WTC11 (cell line): ENCODE results near the gene GAS6. TPM values are rescaled to one million over a fixed set of nuclear protein-coding genes. Genes with fewer than 3 reads are reported as not detected.

Experiments used
- ATAC-seq: fragments of 200-7000 bp; cut with Tn5 transposase; 2 replicates; pipeline ENCODE4 v1.10.0; 2021; ENCODE audit warnings: mild to moderate bottlenecking, moderate library complexity
- CTCF ChIA-PET: fragments of 300-600 bp; sonication (Branson Sonifier 250); formaldehyde crosslinking; loops from one replicate; lab custom pipeline; 2021; ENCODE audit warnings: antibody characterized with exemption; lab: Charles Lee
- POLR2A ChIA-PET: fragments of 350-600 bp; sonication (Branson Sonifier 250); formaldehyde crosslinking; loops from one replicate; lab custom pipeline; 2021; ENCODE audit warnings: antibody characterized with exemption; lab: Charles Lee
- DNase-seq: peaks from one replicate; pipeline ENCODE4 v3.0.0; 2021; ENCODE audit warnings: low spot score
- H3K27ac Mint-ChIP-seq: 2 replicates; pipeline ENCODE4 v1.8.0; 2021; ENCODE audit warnings: mixed read lengths
- H3K27me3 Mint-ChIP-seq: 2 replicates; pipeline ENCODE4 v1.8.0; 2021; ENCODE audit warnings: low read depth, mild to moderate bottlenecking, moderate library complexity, mixed read lengths
- H3K36me3 Mint-ChIP-seq: 2 replicates; pipeline ENCODE4 v1.8.0; 2021; ENCODE audit warnings: mixed read lengths
- H3K4me1 Mint-ChIP-seq: 2 replicates; pipeline ENCODE4 v1.8.0; 2022; ENCODE audit warnings: mixed read lengths
- H3K4me3 Mint-ChIP-seq: 2 replicates; pipeline ENCODE4 v1.8.0; 2021; ENCODE audit warnings: mild to moderate bottlenecking, moderate library complexity, mixed read lengths
- H3K9me3 Mint-ChIP-seq: 2 replicates; pipeline ENCODE4 v1.8.0; 2021; ENCODE audit warnings: mixed read lengths
- ARID4B ChIP-seq: sonication (generic); formaldehyde crosslinking; IDR thresholded peaks from 2 replicates; pipeline ENCODE4 v1.8.0; 2023; ENCODE audit warnings: missing genetic modification reagents, mild to moderate bottlenecking, borderline replicate concordance
- ERG ChIP-seq: fragments of 250-450 bp; sonication (Bioruptor Pico); IDR thresholded peaks from 2 replicates; pipeline ENCODE4 v1.8.0; 2021; ENCODE audit warnings: mild to moderate bottlenecking
- FOXJ3 ChIP-seq: sonication (generic); formaldehyde crosslinking; IDR thresholded peaks from 2 replicates; pipeline ENCODE4 v1.9.0; 2021; ENCODE audit warnings: missing genetic modification reagents, mild to moderate bottlenecking, borderline replicate concordance
- HMGA2 ChIP-seq: fragments of 250-450 bp; sonication (Bioruptor Pico); IDR thresholded peaks from 2 replicates; pipeline ENCODE4 v1.4.0; 2021; ENCODE audit warnings: mild to moderate bottlenecking, moderate library complexity
- MLX ChIP-seq: sonication (generic); formaldehyde crosslinking; IDR thresholded peaks from 2 replicates; pipeline ENCODE4 v1.8.1; 2023; ENCODE audit warnings: mild to moderate bottlenecking, missing genetic modification reagents, moderate library complexity
- NFATC4 ChIP-seq: fragments of 250-450 bp; sonication (Bioruptor Pico); IDR thresholded peaks from 2 replicates; pipeline ENCODE4 v1.9.0; 2021; ENCODE audit warnings: mild to moderate bottlenecking
- NFYB ChIP-seq: sonication (generic); formaldehyde crosslinking; conservative IDR thresholded peaks from 2 replicates; pipeline ENCODE4 v1.8.0; 2022; ENCODE audit warnings: low read depth, missing genetic modification reagents
- NR3C1 ChIP-seq: sonication (generic); formaldehyde crosslinking; conservative IDR thresholded peaks from 2 replicates; pipeline ENCODE4 v1.8.1; 2023; ENCODE audit warnings: low read depth, mild to moderate bottlenecking, missing genetic modification reagents
- RELA ChIP-seq: sonication (generic); formaldehyde crosslinking; IDR thresholded peaks from 2 replicates; pipeline ENCODE4 v1.8.1; 2022; ENCODE audit warnings: missing genetic modification reagents, mild to moderate bottlenecking, borderline replicate concordance
- SMAD3 ChIP-seq: sonication (generic); formaldehyde crosslinking; IDR thresholded peaks from 2 replicates; pipeline ENCODE4 v1.8.0; 2022; ENCODE audit warnings: missing genetic modification reagents, mild to moderate bottlenecking, borderline replicate concordance
- SMAD4 ChIP-seq: sonication (generic); formaldehyde crosslinking; IDR thresholded peaks from 2 replicates; pipeline ENCODE4 v1.8.0; 2022; ENCODE audit warnings: mild to moderate bottlenecking, missing genetic modification reagents
- SOX15 ChIP-seq: fragments of 250-450 bp; sonication (Bioruptor Pico); IDR thresholded peaks from 2 replicates; pipeline ENCODE4 v1.9.0; 2021; ENCODE audit warnings: mild to moderate bottlenecking
- ZBTB43 ChIP-seq: sonication (generic); formaldehyde crosslinking; IDR thresholded peaks from 2 replicates; pipeline ENCODE4 v1.8.1; 2023; ENCODE audit warnings: mild to moderate bottlenecking, missing genetic modification reagents
- ZMAT4 ChIP-seq: fragments of 250-450 bp; sonication (Bioruptor Pico); IDR thresholded peaks from 2 replicates; pipeline ENCODE4 v1.9.0; 2021; ENCODE audit warnings: mild to moderate bottlenecking
- ZNF532 ChIP-seq: fragments of 250-450 bp; sonication (Bioruptor Pico); IDR thresholded peaks from 2 replicates; pipeline ENCODE4 v1.9.0; 2021; ENCODE audit warnings: mild to moderate bottlenecking, borderline replicate concordance
- ZSCAN18 ChIP-seq: fragments of 250-450 bp; sonication (Bioruptor Pico); IDR thresholded peaks from 2 replicates; pipeline ENCODE4 v2.1.2; 2022; ENCODE audit warnings: mild to moderate bottlenecking, moderate library complexity
- total RNA-seq: library from RNA; stranded (reverse); gene quantifications from 3 replicates; pipeline ENCODE4 v1.2.3, GENCODE V29; 2021

GAS6 gene
- total RNA-seq, 1 experiment from 2014 or later = 29.4 TPM

GRCh38 chr13:113883921-113884804 lies 20.3 kb upstream of the GAS6 start:
- TF ChIP-seq MLX (CRISPR knock-in tag) = no peak
- ATAC-seq (no peak), DNase-seq (no peak)
- H3K4me3 Mint-ChIP-seq = no peak overlapping the region
- H3K27me3 Mint-ChIP-seq = no peaks in the 10 kb centered on the region
- no peaks in the 10 kb centered on the region for H3K9me3 Mint-ChIP-seq
- no peaks in the 10 kb centered on the region for H3K36me3 Mint-ChIP-seq
- H3K4me1 Mint-ChIP-seq = peaks cover 9% of the 10 kb centered on the region; the same call in 1 of the 2 replicates
- POLR2A ChIA-PET = no interaction called here
- no peak overlapping the region for H3K27ac Mint-ChIP-seq
- CTCF ChIA-PET = no interaction called here

GRCh38 chr13:113883314-113883811 lies 19.5 kb upstream of the GAS6 start:
- DNase-seq = no peak
- TF ChIP-seq HMGA2 (CRISPR knock-in tag) (no peak), ZSCAN18 (CRISPR knock-in tag) (no peak), ERG (CRISPR knock-in tag) (no peak), NFYB (CRISPR knock-in tag) (no peak), SOX15 (CRISPR knock-in tag) (no peak)
- Mint-ChIP-seq H3K4me3 (no peak overlapping the region), H3K36me3 (no peaks in the 10 kb centered on the region), H3K9me3 (no peaks in the 10 kb centered on the region), H3K4me1 (peaks cover 6% of the 10 kb centered on the region; the same call in 1 of the 2 replicates), H3K27me3 (no peaks in the 10 kb centered on the region), H3K27ac (no peak overlapping the region)
- CTCF ChIA-PET = no interaction called here
- POLR2A ChIA-PET = no interaction called here
- no peak for ATAC-seq

- H3K27me3 Mint-ChIP-seq = no peaks in the 10 kb centered on the region
- ATAC-seq = no peak
- no peak overlapping the region for H3K27ac Mint-ChIP-seq
- ChIA-PET POLR2A (no interaction called here), CTCF (no interaction called here)
- no peak overlapping the region for H3K4me3 Mint-ChIP-seq
- no peaks in the 10 kb centered on the region for H3K9me3 Mint-ChIP-seq
- H3K4me1 Mint-ChIP-seq = 0 out of 2 replicates have a peak, but pooled peaks cover under 1% of the 10 kb centered on the region
- no peak for DNase-seq
- no peaks in the 10 kb centered on the region for H3K36me3 Mint-ChIP-seq
- no peak for TF ChIP-seq ZNF532 (CRISPR knock-in tag)
- no peak for TF ChIP-seq ZMAT4 (CRISPR knock-in tag)
- TF ChIP-seq SMAD3 = no peak
- TF ChIP-seq FOXJ3 (CRISPR knock-in tag) = no peak
- no peak for TF ChIP-seq NR3C1 (CRISPR knock-in tag)
- no peak for TF ChIP-seq RELA
- TF ChIP-seq NFATC4 = no peak
- TF ChIP-seq HMGA2 (CRISPR knock-in tag) = no peak
- no peak for TF ChIP-seq ZBTB43 (CRISPR knock-in tag)
- TF ChIP-seq SMAD4 = no peak
- no peak for TF ChIP-seq ARID4B
Measured at GRCh38 chr13:113882716-113883115, 18.8 kb upstream of the GAS6 start.
